Cardiac muscle cell (in vitro differentiated cells and primary cell): ENCODE measurements around the gene MYO3B. TPM values are rescaled to one million over a fixed set of nuclear protein-coding genes. Genes with fewer than 3 reads are reported as not detected.
A peak's percentile ranks its signal among the peaks of the same experiment; 100 is the strongest.

Source experiments
- DNase-seq, 2 donors: peaks; one replicate each; pipeline versions ENCODE4 v3.0.0 to v3.0.0-alpha.2; 2010 to 2017; ENCODE audit warnings: low read depth in 1 of 2, low spot score in 1 of 2
- H3K27ac ChIP-seq: fragments of 200-600 bp; sonication (generic); 2 replicates; pipeline ENCODE4 v1.5.1; 2016
- H3K27me3 ChIP-seq: fragments of 200-600 bp; sonication (generic); 2 replicates; pipeline ENCODE4 v1.6.0; 2016; ENCODE audit warnings: control low read depth
- H3K36me3 ChIP-seq: fragments of 200-600 bp; sonication (generic); 2 replicates; pipeline ENCODE4 v1.5.1; 2016; ENCODE audit warnings: control low read depth
- H3K4me1 ChIP-seq: fragments of 200-600 bp; sonication (generic); 2 replicates; pipeline ENCODE4 v1.8.1; 2017; ENCODE audit warnings: low read depth, mild to moderate bottlenecking, mixed run types
- H3K4me3 ChIP-seq: fragments of 200-600 bp; sonication (generic); 2 replicates; pipeline ENCODE4 v1.5.1; 2016; ENCODE audit warnings: mild to moderate bottlenecking
- H3K9me3 ChIP-seq: fragments of 200-600 bp; sonication (generic); 2 replicates; pipeline ENCODE4 v1.5.1; 2017; ENCODE audit warnings: low read depth, mild to moderate bottlenecking, control low read depth
- polyA plus RNA-seq: library from polyadenylated mRNA; unstranded; fragments of >200 nt; fragmentation: Nextera tagmentation; extraction: Ambion mirVana; gene quantifications from 2 replicates; pipeline ENCODE4 v1.2.1, GENCODE V29; 2016
- total RNA-seq: library from RNA; depleted of rRNA; stranded (reverse); fragments of >200 nt; gene quantifications from 2 replicates; pipeline ENCODE4 v1.2.3, GENCODE V29; 2016
- TF ChIP-seq, protein P1 (sequence below): IDR thresholded peaks from 2 replicates; pipeline ENCODE4 v1.5.1; 2012; ENCODE audit warnings: low read depth, mild to moderate bottlenecking, low read length

The MYO3B gene
- total and polyA plus RNA-seq, 2 experiments from 2014 or later = not detected

DNA sequence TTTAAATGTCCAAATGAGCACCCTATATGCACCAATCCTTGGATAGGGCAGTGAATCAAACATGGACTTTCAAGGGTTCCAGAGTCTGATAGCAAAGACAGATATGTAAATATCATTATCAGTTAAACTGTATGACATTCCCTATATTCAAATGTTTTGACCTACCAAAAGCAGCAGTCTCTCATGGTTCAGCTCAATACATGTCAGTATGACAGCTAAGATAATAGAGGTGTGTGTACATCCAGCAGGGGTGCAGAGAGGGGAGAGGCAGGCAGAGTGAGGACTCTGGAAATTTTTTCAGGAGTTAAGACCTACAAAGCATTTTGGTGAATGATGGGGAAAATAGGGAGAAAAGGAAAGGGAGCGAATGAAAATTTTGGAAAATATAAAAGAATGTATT, 106.3 kb downstream of the MYO3B start:
- Histone ChIP-seq H3K9me3 (no peaks in the 10 kb centered on the region), H3K4me1 (no peaks in the 10 kb centered on the region), H3K4me3 (no peak overlapping the region), H3K27me3 (peaks cover 20% of the 10 kb centered on the region), H3K27ac (no peak overlapping the region), H3K36me3 (no peaks in the 10 kb centered on the region)
- DNase-seq = no peak
- TF ChIP-seq, protein P1, sequence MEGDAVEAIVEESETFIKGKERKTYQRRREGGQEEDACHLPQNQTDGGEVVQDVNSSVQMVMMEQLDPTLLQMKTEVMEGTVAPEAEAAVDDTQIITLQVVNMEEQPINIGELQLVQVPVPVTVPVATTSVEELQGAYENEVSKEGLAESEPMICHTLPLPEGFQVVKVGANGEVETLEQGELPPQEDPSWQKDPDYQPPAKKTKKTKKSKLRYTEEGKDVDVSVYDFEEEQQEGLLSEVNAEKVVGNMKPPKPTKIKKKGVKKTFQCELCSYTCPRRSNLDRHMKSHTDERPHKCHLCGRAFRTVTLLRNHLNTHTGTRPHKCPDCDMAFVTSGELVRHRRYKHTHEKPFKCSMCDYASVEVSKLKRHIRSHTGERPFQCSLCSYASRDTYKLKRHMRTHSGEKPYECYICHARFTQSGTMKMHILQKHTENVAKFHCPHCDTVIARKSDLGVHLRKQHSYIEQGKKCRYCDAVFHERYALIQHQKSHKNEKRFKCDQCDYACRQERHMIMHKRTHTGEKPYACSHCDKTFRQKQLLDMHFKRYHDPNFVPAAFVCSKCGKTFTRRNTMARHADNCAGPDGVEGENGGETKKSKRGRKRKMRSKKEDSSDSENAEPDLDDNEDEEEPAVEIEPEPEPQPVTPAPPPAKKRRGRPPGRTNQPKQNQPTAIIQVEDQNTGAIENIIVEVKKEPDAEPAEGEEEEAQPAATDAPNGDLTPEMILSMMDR = no peak

DNA sequence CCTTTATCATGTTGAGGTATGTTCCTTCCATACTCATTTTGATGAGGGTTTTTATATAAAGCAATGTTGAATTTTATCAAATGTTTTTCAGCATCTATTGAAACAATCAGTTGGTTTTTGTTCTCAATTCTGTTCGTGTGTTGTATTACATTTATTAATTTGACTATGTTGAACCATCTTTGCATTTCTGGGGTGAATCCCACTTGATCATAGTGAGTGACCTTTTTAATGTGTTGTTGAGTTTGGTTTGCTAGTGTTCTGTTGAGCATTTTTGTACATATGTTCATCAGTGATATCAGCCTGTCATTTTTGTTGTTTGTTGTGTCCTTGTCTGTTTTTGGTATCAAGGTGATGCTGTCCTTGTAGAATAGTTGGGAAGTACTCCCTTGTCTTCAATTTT, 110.9 kb downstream of the MYO3B start:
- H3K9me3 ChIP-seq = no peaks in the 10 kb centered on the region
- no peaks in the 10 kb centered on the region for H3K4me1 ChIP-seq
- H3K27ac ChIP-seq = no peak overlapping the region
- H3K36me3 ChIP-seq = no peaks in the 10 kb centered on the region
- no peak overlapping the region for H3K4me3 ChIP-seq
- TF ChIP-seq, protein P1 = no peak
- H3K27me3 ChIP-seq = peaks cover 4% of the 10 kb centered on the region
- no peak for DNase-seq

DNA sequence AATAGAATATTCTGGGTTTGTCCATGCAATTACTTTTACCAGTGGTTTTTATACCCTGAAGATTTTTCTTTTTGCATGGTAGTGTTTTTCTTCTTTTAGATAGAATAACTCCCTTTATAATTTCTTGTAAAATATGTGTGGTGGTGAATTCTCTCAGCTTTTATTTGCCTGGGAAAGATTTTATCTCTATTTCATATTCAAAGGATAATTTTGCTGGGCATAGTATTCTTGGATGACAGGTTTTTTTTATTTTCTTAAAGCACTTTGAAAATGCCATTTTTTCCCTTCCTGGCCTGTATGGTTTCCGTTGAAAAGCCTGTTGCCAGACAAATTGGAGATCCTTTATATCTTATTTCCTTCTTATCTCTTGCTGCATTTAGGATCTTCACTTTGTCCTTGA, 113.5 kb downstream of the MYO3B start:
- H3K27ac ChIP-seq = no peak overlapping the region
- TF ChIP-seq, protein P1 = no peak
- H3K27me3 ChIP-seq = no peaks in the 10 kb centered on the region
- no peaks in the 10 kb centered on the region for H3K36me3 ChIP-seq
- no peaks in the 10 kb centered on the region for H3K9me3 ChIP-seq
- no peaks in the 10 kb centered on the region for H3K4me1 ChIP-seq
- no peak for DNase-seq
- H3K4me3 ChIP-seq = no peak overlapping the region

DNA sequence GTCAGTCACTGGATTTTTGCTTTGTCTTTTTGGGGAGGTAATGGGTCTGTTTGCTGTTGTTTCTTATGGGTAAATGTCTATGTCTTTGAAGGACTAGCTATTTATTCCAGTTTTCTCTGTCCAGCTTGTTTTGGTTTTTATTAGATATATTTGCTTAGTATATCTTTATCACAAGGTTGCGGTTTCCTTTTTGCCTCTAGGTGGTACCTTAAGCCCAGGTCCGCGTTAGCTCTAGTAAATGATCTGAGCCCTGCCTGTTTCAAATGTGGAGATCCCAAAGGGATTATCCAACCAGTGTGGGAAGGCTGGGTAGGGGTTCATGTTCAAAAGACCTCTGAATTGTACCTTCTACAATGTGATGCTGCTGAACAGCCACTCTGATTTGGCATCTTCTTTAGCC, 114.5 kb downstream of the MYO3B start:
- H3K36me3 ChIP-seq = no peaks in the 10 kb centered on the region
- no peaks in the 10 kb centered on the region for H3K4me1 ChIP-seq
- H3K27me3 ChIP-seq = no peaks in the 10 kb centered on the region
- no peak overlapping the region for H3K27ac ChIP-seq
- TF ChIP-seq, protein P1 = no peak
- DNase-seq = no peak
- H3K9me3 ChIP-seq = no peaks in the 10 kb centered on the region
- H3K4me3 ChIP-seq = no peak overlapping the region

DNA sequence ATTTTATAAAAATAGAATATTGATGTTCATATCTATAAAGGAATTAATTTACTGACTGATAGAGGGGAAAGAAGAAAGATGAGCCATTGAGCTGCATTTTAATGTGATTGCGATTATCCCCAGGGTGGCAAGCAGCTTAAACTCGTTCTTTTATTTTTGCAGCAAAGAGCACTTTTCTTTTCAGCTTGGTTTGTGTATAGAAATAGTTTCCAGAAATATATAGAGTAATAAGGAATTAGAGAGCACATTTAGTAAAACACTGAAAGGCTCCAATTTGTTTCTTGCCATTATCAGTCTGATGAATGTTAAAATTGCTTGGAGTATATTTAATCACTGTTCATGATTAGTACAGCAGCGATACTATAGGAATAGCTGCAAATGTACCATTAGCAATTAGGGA, 119.5 kb downstream of the MYO3B start:
- TF ChIP-seq, protein P1 = no peak
- no peaks in the 10 kb centered on the region for H3K36me3 ChIP-seq
- H3K4me3 ChIP-seq = no peak overlapping the region
- no peak overlapping the region for H3K27ac ChIP-seq
- H3K4me1 ChIP-seq = no peaks in the 10 kb centered on the region
- no peak for DNase-seq
- H3K9me3 ChIP-seq = no peaks in the 10 kb centered on the region
- H3K27me3 ChIP-seq = no peaks in the 10 kb centered on the region

DNA sequence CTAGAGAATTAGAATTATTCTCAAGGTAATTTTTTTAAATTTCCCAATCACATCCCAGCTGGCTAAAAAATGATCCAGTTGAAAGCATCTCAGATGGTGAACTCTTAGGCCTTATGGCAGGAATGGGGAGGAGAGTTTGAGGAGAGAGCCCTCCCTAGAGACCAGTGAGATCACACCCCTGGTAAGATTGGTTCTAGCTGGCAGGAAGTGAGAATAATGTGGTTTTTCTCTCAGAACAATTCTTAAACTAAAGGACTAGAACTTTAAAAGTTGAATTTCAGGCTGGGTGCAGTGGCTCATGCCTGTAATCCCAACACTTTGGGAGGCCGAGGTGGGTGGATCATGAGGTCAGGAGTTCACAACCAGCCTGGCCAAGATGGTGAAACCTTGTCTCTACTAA, 120.2 kb downstream of the MYO3B start:
- no peaks in the 10 kb centered on the region for H3K27me3 ChIP-seq
- DNase-seq = peak in 1 of 2 donors; percentile 2
- no peak overlapping the region for H3K27ac ChIP-seq
- TF ChIP-seq, protein P1 = no peak
- H3K4me1 ChIP-seq = no peaks in the 10 kb centered on the region
- no peaks in the 10 kb centered on the region for H3K9me3 ChIP-seq
- no peak overlapping the region for H3K4me3 ChIP-seq
- H3K36me3 ChIP-seq = no peaks in the 10 kb centered on the region
